Neuron (in vitro differentiated cells): Measurements from ENCODE around the gene TMEM213.
"Not testable (repeated sequence)": the region's sequence is repeated elsewhere in the genome, so short reads cannot be mapped to it uniquely, and the experiment has no call there.

ENCODE experiments used
- H2AFZ ChIP-seq: one replicate; pipeline ENCODE4 v1.6.1; 2013; ENCODE audit warnings: low read depth, mild to moderate bottlenecking, inconsistent platforms, low read length, moderate library complexity
- H3K27me3 ChIP-seq: one replicate; pipeline ENCODE4 v1.6.1; 2013; ENCODE audit warnings: low read length; ENCODE audit not compliant: insufficient read depth
- H3K36me3 ChIP-seq: one replicate; pipeline ENCODE4 v1.6.1; 2013; ENCODE audit warnings: low read length; ENCODE audit not compliant: insufficient read depth
- H3K4me1 ChIP-seq: one replicate; pipeline ENCODE4 v1.6.1; 2013; ENCODE audit warnings: low read length; ENCODE audit not compliant: insufficient read depth
- H3K4me3 ChIP-seq: 2 replicates; pipeline ENCODE4 v1.5.1; 2013; ENCODE audit warnings: mild to moderate bottlenecking, low read length, moderate library complexity
- H3K9me3 ChIP-seq: one replicate; pipeline ENCODE4 v1.6.1; 2013; ENCODE audit warnings: low read length

Gene TMEM213

DNA sequence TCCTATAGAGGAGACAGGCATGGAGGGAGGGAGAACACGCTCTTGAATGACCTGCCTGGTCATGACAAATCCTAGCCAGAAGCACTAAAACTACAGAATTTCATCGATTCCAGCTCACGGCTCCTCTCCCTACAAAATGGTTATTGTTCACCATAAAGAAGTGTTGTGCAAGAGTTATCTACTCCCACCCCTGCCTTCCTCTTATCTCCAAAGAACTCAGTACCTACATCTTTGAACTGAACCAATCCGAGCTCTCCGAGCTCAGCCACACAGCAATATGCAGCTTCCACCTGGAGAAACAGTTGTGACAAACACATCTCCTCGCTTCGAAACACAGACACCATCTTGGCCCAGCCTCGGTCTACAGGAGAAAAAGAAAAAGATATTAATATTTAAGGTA, 26.9 kb upstream of the TMEM213 start:
- Histone ChIP-seq H3K4me3 (no peak overlapping the region), H2AFZ (no peak overlapping the region), H3K36me3 (no peaks in the 10 kb centered on the region), H3K4me1 (no peaks in the 10 kb centered on the region), H3K27me3 (no peaks in the 10 kb centered on the region), H3K9me3 (no peaks in the 10 kb centered on the region)

DNA sequence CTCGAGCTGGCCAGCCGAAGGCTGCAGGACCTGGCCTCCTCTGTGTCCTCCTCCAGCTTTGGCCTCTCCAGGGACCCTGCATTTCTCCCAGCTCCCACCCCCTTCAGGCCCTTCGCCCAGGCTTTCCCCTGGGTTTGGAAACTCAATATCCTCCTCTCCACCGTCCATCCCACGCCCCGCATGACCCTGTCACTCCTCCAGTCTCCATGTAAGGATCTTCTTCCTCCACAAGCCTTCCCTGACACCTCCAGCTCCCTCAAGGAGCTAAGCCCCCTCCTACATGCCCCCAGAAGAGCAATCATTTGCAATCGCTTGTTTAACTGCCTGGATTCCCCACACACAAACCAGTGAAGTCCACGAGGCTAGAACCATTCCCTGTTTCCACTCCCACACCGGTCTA, 24.6 kb upstream of the TMEM213 start:
- Histone ChIP-seq H3K4me3 (no peak overlapping the region), H3K4me1 (no peaks in the 10 kb centered on the region), H3K27me3 (no peaks in the 10 kb centered on the region), H2AFZ (no peak overlapping the region), H3K9me3 (no peaks in the 10 kb centered on the region), H3K36me3 (no peaks in the 10 kb centered on the region)

DNA sequence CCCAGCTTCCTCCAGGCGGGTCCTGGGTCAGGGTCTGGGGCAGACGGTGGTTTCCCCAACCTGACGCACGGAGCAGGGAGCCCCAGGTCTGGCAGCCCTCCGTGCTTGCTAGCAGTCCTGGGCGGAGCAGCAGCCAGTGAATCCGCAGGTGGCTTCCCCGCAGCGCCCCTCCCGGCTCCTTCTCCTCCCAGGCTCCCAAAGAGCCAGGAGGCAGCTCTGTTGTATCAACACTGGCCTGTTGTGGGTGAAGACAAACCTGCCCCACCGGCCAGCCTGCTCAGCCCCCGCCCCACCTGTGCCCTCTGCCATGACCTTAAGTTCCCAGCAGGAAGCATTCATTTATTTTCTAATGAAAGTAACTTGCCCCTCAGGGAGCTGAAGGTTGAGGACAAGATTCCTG, 24.0 kb upstream of the TMEM213 start:
- Histone ChIP-seq H2AFZ (no peak overlapping the region), H3K36me3 (no peaks in the 10 kb centered on the region), H3K4me1 (no peaks in the 10 kb centered on the region), H3K4me3 (no peak overlapping the region), H3K9me3 (no peaks in the 10 kb centered on the region), H3K27me3 (no peaks in the 10 kb centered on the region)

DNA sequence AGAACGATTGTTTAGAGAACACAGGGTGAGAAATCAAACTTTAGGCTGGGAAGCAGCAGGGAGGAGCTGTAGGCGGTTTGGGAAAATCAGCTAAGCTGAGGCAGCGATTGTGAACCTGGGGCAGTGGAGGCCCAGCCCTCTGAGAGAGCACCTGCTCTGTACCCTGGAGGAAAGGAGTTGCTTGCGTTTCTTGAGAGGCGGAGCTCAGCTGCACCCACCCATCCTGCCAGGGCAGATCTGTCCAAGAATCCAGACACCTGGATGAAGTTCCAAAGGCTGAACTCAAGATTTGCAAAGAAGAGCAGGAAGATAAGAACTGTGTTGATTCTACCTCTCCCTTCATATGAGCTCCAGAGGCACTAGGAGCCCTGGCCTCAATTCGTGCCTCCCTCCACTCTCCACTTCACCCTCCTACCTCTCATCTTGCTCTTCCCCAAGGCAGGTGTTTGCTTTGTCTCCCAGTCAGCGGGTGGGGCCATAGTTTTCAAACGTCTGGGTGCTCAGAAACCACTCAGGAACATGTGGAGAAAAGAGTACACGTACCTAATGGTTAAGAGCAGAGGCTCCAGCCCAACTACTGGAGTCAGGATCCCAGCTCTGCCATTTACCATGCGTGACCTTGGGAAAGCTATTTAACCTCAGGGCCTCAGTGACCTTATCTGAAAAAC, 21.5 kb upstream of the TMEM213 start:
- Histone ChIP-seq H3K27me3 (no peaks in the 10 kb centered on the region), H2AFZ (no peak overlapping the region), H3K36me3 (no peaks in the 10 kb centered on the region), H3K4me3 (no peak overlapping the region), H3K9me3 (no peaks in the 10 kb centered on the region), H3K4me1 (no peaks in the 10 kb centered on the region)

DNA sequence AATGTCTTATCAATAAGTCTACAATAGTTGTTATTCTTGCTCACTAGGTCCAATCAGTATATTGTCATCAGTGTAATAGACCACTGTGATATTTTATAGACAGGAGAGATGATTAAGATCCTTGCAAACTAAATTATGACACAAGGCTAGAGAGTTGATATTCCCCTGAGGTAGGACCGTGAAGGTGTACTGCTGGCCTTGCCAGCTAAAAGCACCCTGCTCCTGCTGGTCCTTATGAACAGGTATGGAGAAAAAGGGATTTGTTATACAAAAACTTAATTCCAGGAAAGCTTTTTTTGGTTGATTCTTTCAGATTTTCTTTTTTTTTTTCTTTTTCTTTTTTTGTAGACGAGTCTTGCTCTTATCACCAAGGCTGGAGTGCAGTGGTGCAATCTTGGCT, 16.8 kb upstream of the TMEM213 start:
- H3K4me1 ChIP-seq: no peaks in the 10 kb centered on the region
- H3K36me3 ChIP-seq: no peaks in the 10 kb centered on the region
- no peaks in the 10 kb centered on the region for H3K9me3 ChIP-seq
- H2AFZ ChIP-seq: no peak overlapping the region
- no peak overlapping the region for H3K4me3 ChIP-seq
- H3K27me3 ChIP-seq: no peaks in the 10 kb centered on the region

DNA sequence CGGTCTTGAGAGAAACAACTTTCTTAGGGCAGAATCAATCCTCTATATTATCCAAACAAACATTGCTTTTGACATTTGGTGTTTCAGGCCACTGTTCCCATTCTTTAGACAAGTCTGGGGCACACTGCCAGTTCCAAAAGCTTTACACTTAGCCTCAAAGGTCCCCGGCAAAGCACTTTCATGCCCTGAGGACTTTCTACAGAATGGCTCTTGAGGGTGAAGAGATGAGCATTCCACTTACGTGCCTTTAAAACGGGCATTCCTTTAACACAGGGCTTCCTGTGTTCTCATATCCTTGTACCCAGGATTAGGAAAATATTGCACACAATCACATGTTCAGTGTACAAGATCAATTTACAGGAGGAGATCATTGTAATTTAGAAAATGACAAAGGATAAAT, 13.1 kb upstream of the TMEM213 start:
- Histone ChIP-seq H3K9me3 (no peaks in the 10 kb centered on the region), H3K27me3 (no peaks in the 10 kb centered on the region), H3K36me3 (no peaks in the 10 kb centered on the region), H2AFZ (no peak overlapping the region), H3K4me1 (no peaks in the 10 kb centered on the region), H3K4me3 (no peak overlapping the region)

DNA sequence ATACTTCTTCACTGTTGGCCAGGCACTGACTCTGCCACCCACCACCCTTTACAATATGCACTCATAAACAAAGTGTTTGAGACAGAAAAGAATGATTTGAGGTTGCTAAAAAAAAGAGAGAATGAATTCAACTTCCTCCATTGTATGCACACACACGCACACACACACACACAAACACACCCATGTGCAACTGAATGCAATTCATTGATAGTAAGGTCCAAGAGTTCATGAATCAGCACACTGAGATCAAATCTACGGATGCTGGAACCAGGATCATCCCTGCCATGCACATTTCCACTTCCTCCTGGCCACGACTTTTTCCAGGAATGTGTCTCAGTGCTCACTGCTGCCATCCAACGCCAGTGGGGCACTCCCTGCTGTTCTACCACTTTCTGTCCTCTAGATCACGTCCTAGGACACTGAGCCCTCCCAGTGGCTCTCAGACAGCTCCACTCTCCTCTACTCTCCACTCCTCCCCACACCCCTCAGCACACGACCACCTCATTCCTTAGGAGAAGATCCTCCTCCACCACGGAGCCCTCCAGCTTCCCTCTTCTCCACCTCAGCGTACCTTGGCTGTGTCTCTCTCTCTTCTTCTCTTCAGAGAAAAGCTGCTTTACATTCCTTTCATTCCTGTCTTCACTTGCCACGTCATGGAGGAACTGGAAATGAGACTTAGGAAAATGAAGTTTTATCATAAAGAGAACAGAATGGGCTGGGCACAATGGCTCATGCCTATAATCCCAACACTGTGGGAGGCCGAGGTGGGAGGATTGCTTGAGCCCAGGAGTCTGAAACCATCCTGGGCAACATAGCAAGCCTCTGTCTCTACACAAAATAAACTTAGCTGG, 12.0 kb upstream of the TMEM213 start:
- no peaks in the 10 kb centered on the region for H3K27me3 ChIP-seq
- H2AFZ ChIP-seq: no peak overlapping the region
- H3K9me3 ChIP-seq: no peaks in the 10 kb centered on the region
- no peak overlapping the region for H3K4me3 ChIP-seq
- no peaks in the 10 kb centered on the region for H3K4me1 ChIP-seq
- no peaks in the 10 kb centered on the region for H3K36me3 ChIP-seq

DNA sequence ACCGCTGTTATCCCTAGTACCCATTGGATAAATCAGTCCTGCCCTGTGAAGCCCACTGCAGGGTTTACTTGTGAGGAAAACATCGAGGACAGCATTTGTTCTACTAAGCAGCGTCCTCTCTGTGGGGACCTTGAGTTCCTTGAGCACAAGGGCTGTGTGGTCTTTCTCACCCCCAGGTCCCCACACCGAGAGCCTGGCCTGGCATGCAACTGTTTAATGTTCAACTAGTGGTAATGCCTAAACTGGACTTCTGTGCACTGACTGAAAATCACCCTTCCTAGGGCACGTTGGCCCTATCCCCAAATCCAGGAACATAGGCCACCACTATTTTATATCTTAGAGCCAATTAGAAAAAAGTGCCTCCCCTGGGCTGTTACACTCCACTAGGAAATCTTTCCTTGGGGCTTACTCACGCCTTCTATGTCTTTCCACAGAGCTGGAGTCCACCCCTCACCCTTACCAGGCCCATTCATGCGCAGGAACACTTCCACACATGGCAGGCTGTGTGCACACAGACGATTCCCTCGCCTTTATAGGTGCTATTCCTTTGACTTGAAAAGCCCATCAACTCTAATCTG, 1.7 kb upstream of the TMEM213 start:
- Histone ChIP-seq H3K27me3 (peaks cover 5% of the 10 kb centered on the region), H3K36me3 (no peaks in the 10 kb centered on the region), H2AFZ (no peak overlapping the region), H3K9me3 (no peaks in the 10 kb centered on the region), H3K4me1 (no peaks in the 10 kb centered on the region), H3K4me3 (no peak overlapping the region)

DNA sequence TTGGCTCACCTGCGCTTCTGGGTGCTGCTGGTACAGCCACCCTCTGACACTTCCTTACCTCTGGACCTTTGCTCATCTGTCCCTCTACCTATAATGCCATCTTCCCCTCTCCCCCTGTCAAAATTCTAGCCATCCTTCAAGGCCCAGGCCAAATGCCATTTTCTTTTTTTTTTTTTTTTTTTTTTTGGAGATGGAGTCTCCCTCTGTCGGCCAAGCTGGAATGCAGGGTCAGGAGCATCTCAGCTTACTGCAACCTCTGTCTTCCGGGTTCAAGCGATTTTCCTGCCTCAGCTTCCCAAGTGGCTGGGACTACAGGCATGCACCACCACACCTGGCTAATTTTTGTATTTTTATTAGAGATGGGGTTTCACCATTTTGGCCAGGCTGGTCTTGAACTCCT, 748 bp upstream of the TMEM213 start:
- H3K4me1 ChIP-seq, H3K27me3 ChIP-seq, H3K4me3 ChIP-seq, H3K9me3 ChIP-seq, H2AFZ ChIP-seq, H3K36me3 ChIP-seq: not testable (repeated sequence)

DNA sequence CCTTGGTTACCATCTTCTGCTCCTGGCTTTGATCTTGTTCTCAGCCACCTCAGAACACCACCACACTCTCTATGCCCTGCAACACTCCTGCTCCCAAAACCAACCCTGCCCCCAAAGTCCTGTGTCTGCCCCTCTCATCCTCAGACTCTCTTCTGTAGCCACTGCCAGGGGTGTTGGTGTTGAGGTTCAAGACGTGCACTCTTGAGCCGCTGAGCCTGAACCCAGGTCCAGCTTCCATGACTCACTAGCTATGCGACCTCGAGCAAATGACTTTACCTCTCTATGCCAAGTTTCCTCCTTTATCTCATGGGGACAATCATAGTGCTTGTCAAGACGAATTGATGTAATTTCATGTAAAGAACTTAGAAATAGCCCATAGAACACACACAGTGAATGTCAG, 1.0 kb downstream of the TMEM213 start:
- Histone ChIP-seq H2AFZ (no peak overlapping the region), H3K4me1 (no peaks in the 10 kb centered on the region), H3K36me3 (no peaks in the 10 kb centered on the region), H3K9me3 (no peaks in the 10 kb centered on the region), H3K27me3 (peaks cover 5% of the 10 kb centered on the region), H3K4me3 (no peak overlapping the region)

DNA sequence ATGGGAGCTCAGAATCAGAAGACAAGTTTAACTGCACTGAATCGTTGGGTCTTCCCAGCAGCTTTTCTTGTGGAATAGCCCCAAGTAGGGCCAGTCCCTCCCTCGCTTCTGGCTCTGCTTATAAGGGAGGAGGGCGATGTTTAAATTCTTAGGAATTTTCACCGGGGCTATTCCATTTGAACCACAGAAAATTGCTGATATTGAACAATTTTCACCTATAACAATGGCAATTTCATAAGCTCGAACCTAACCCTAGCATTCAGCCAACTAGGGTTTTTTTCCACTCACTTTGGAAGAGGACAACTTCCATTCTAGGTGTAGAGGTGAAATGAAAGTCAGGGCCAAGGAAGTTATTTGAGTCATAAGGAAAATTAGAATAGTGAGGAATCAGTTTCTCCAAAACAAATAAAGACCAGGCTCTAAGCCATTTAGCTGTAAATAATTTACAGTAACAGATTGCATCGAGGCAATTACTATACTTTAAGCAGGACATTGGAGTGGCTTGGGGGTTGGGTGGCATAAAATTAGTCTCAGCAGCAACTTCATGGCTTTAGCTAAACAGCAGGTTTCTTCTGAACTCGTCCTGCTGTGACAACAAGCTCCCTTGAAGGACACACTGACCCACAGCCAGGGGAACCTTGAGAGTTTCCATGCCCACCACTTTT, 1.7 kb downstream of the TMEM213 start:
- peaks cover 5% of the 10 kb centered on the region for H3K27me3 ChIP-seq
- no peaks in the 10 kb centered on the region for H3K36me3 ChIP-seq
- no peak overlapping the region for H3K4me3 ChIP-seq

DNA sequence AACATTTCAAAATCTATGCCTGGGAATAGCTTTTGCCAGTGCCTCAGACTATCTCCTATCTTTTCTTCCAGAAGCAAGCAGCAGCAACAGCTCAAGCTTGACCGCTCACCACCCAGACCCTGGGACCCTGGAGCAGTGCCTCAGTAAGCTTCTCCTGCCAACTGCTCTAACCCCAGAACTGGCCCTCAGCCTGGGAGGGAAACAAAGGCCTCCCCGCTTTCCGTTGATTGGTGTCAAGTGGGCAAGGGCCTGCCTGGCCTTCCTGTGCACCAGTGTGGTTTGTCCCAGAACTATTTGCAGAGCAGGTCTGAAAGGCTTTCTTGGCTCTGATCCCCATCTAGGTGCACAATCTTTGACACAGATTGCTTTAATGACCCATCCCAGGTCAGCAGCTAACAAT, 3.5 kb downstream of the TMEM213 start:
- Histone ChIP-seq H2AFZ (no peak overlapping the region), H3K27me3 (peaks cover 5% of the 10 kb centered on the region), H3K9me3 (no peaks in the 10 kb centered on the region), H3K4me3 (no peak overlapping the region), H3K36me3 (no peaks in the 10 kb centered on the region), H3K4me1 (no peaks in the 10 kb centered on the region)

More for the DNA sequence above, 1.7 kb downstream of the TMEM213 start:
- H3K9me3 ChIP-seq: no peaks in the 10 kb centered on the region
- no peak overlapping the region for H2AFZ ChIP-seq
- H3K4me1 ChIP-seq: no peaks in the 10 kb centered on the region

DNA sequence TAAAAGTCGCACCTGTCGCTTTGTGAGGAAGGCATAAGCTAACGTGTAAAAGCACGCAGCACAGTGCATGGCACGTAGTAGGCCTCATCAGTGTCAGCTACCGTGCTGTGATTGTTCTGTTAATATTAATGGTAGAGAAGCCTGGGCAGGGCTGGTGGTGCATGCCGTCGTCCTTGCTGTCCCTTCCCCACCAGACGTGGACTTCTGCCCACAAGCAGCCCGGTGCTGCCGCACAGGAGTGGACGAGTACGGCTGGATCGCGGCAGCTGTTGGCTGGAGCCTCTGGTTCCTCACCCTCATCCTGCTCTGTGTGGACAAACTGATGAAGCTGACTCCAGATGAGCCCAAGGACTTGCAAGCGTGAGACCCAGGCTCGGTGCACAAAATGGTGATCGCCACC, 4.9 kb downstream of the TMEM213 start:
- Histone ChIP-seq H2AFZ (no peak overlapping the region), H3K9me3 (no peaks in the 10 kb centered on the region), H3K36me3 (no peaks in the 10 kb centered on the region), H3K27me3 (peaks cover 4% of the 10 kb centered on the region), H3K4me3 (no peak overlapping the region), H3K4me1 (no peaks in the 10 kb centered on the region)
